HUES48 (cell line): Measurements from ENCODE around the gene STK32B.

ENCODE experiments used
- H3K27ac ChIP-seq: one replicate; pipeline ENCODE4 v1.7.0; 2013; ENCODE audit warnings: low read depth, low read length, inconsistent platforms
- H3K27me3 ChIP-seq: 2 replicates; pipeline ENCODE4 v1.6.1; 2013; ENCODE audit warnings: mild to moderate bottlenecking, low read length; ENCODE audit not compliant: control insufficient read depth, insufficient read depth
- H3K36me3 ChIP-seq: 2 replicates; pipeline ENCODE4 v1.6.1; 2013; ENCODE audit warnings: low read length; ENCODE audit not compliant: control insufficient read depth, insufficient read depth
- H3K4me1 ChIP-seq: 2 replicates; pipeline ENCODE4 v1.6.1; 2013; ENCODE audit warnings: mild to moderate bottlenecking, low read length; ENCODE audit not compliant: control insufficient read depth, insufficient read depth
- H3K4me3 ChIP-seq: 2 replicates; pipeline ENCODE4 v1.5.1; 2013; ENCODE audit warnings: mild to moderate bottlenecking, low read depth, low read length
- H3K9ac ChIP-seq: 2 replicates; pipeline ENCODE4 v1.6.1; 2013; ENCODE audit warnings: mild to moderate bottlenecking, low read depth, low read length, moderate library complexity
- H3K9me3 ChIP-seq: 2 replicates; pipeline ENCODE4 v1.6.1; 2013; ENCODE audit warnings: low read length; ENCODE audit not compliant: control insufficient read depth, insufficient read depth

STK32B gene

DNA sequence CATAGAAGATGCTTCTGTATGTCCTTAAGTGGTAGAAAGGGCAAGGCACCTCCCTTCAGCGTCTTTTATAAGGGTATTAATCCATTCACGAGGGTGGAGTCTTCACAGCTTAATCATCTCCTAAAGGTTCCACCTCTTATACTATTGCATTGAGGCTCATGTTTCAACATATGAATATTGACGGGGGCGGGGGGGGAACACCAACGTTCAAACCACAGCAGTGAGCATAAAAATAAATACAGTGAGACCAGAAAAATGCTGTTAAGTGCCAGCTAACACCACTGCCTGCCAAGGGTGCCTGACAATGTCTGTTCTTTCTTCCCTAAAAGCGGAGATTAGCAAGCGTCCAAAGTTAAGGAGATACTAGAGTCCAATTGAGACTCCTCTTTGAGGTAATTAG, 323.3 kb downstream of the STK32B start:
- no peak overlapping the region for H3K27ac ChIP-seq
- H3K9me3 ChIP-seq: no peaks in the 10 kb centered on the region
- no peaks in the 10 kb centered on the region for H3K4me1 ChIP-seq
- H3K27me3 ChIP-seq: no peaks in the 10 kb centered on the region
- H3K4me3 ChIP-seq: no peak overlapping the region
- no peaks in the 10 kb centered on the region for H3K36me3 ChIP-seq
- no peak overlapping the region for H3K9ac ChIP-seq

DNA sequence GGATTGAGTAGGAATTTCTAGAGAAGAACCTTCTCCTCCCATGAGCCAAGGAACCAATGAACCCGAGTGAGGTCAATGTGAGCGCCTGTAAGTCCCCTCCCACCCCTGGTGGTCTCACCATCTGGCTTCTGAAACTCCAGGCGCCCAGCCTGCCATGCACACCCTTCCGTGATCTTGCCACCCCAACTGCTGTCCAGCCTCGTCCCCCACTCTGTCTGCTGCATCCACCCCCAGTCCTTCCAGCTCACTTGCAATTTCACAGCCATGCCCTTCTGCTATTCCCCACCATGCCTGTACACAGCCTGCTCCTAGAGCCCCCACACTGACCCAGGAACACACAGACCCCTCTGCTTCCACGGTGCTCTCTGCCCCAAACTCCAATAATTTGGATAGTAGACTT, 323.7 kb downstream of the STK32B start:
- Histone ChIP-seq H3K27me3 (no peaks in the 10 kb centered on the region), H3K4me3 (no peak overlapping the region)

DNA sequence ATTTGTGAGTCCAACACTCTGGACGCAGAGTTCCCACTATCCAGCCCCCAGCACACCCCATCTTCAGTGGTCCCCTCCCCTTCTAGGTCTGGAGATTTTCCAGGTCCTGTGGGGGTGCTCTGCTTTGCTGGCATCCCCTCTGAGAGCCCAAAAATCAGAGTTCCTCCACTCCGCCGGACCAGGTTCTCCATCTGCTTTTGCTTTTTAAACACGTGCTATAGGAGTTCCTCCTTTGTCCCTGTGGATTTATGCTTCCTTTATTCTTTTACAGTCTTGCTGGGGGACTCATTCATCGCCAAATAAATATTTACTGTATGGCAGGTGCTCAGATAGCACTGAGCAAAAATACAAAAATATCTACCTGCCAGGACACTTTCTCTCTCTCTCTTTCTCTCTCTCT, 324.7 kb downstream of the STK32B start:
- H3K27ac ChIP-seq: no peak overlapping the region
- H3K9me3 ChIP-seq: no peaks in the 10 kb centered on the region
- H3K36me3 ChIP-seq: no peaks in the 10 kb centered on the region
- no peaks in the 10 kb centered on the region for H3K27me3 ChIP-seq
- no peaks in the 10 kb centered on the region for H3K4me1 ChIP-seq
- H3K9ac ChIP-seq: no peak overlapping the region
- no peak overlapping the region for H3K4me3 ChIP-seq

More for the DNA sequence above, 323.7 kb downstream of the STK32B start:
- H3K9ac ChIP-seq: no peak overlapping the region
- H3K27ac ChIP-seq: no peak overlapping the region
- H3K9me3 ChIP-seq: no peaks in the 10 kb centered on the region
- H3K4me1 ChIP-seq: no peaks in the 10 kb centered on the region
- no peaks in the 10 kb centered on the region for H3K36me3 ChIP-seq

DNA sequence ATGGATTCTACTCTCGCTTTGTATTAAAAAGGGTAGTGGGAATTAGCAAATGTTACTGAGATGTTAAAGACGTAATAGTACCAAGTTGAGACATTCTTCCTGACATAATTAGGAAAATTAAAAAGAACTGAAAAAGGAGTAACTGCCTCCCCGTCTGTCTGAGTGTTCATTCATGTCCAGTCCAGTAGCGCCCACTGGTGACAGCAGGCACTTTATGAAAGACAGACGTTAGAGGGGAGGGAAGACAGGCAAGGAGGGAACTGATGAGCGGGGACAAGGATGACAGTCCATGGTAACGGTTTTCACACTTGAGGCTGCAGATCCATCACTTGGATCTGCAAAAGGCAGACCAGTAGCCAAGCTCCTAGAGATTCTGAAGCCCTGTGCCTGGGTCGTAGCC, 326.7 kb downstream of the STK32B start:
- no peak overlapping the region for H3K27ac ChIP-seq
- H3K27me3 ChIP-seq: no peaks in the 10 kb centered on the region
- H3K9me3 ChIP-seq: no peaks in the 10 kb centered on the region
- H3K4me1 ChIP-seq: no peaks in the 10 kb centered on the region
- H3K36me3 ChIP-seq: no peaks in the 10 kb centered on the region
- no peak overlapping the region for H3K4me3 ChIP-seq
- no peak overlapping the region for H3K9ac ChIP-seq

DNA sequence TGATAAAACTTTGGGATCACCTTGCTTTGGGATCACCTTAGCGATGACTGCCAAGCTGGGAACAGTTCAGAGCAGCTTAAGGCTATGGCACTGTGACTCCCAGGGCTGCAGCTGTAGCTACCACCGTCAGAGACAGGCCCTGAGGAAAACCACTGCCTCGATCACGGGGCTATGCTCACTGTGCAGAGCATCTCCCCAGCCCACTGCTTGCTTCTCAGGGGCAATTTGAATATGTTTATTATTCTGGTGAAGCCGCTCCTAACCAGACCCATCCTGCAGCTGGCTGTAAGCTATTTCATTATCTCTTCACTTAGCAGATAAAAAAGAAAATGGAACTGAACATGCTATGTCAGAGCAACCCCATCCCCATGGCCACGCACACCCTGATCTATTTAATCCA, 328.6 kb downstream of the STK32B start:
- H3K36me3 ChIP-seq: no peaks in the 10 kb centered on the region
- no peaks in the 10 kb centered on the region for H3K4me1 ChIP-seq
- H3K27ac ChIP-seq: no peak overlapping the region
- no peak overlapping the region for H3K9ac ChIP-seq
- H3K9me3 ChIP-seq: no peaks in the 10 kb centered on the region
- H3K27me3 ChIP-seq: no peaks in the 10 kb centered on the region
- H3K4me3 ChIP-seq: no peak overlapping the region

DNA sequence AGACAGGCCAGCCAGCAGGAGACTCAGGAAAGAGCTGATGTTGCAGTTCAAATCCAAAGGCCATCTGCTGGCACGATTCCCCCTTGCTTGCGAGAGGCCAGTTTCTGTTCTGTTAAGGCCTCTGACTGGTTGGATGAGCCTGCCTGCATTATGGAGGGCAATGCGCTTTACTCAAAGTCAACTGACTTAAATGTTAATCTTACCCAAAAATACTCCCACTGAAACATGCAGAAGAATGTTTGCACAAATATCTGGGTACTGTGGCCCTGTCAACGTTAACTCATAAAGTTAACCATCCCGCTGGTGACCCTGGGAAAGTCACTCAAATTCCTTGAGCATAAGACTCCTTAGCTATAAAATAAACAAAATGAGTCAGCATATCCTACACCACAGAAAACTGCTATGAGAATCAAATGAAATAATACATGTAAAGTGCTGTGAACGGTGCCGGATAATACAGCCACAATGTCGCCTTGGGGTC, 330.7 kb downstream of the STK32B start:
- no peak overlapping the region for H3K4me3 ChIP-seq
- no peak overlapping the region for H3K27ac ChIP-seq
- H3K27me3 ChIP-seq: no peaks in the 10 kb centered on the region
- no peaks in the 10 kb centered on the region for H3K4me1 ChIP-seq
- no peaks in the 10 kb centered on the region for H3K9me3 ChIP-seq
- no peak overlapping the region for H3K9ac ChIP-seq
- H3K36me3 ChIP-seq: no peaks in the 10 kb centered on the region

DNA sequence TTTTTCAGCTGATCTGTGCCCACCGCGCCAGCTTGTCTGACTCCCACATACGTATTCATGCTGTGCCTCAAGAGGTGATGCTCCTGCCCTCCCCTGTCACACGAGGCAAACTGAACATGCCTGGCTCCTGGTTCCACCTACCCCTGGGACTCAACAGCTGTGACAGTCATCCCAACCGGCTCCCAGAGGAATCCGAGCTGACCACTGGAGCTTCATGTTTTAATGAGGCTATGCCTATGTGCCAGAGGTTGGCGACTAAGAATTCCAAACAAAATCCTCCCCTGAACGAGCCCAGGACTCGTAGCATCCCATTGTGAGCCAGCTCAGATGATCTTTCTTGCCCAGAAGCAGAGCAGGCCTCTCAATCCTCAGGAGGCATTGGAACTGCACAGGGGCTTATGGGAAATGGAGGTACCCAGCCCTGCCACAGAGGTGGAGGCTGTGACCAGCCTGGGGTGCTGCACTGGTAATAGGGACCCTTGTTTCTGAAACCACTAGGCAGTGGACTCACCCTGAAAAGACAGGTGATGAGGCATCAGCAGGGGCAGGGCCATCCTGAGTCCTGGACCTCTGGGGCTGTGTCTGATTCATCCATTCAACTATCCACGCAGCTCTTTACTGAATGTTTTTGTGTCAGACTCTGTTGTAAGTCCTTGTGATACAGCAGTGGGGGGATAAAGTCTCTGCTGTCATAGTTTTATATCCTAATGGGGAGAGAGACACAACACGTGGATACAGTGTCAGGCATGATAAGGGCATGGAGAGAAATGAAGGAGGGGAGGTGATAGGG, 332.1 kb downstream of the STK32B start:
- Histone ChIP-seq H3K9ac (no peak overlapping the region), H3K27ac (no peak overlapping the region), H3K4me1 (no peaks in the 10 kb centered on the region), H3K4me3 (no peak overlapping the region), H3K9me3 (no peaks in the 10 kb centered on the region), H3K27me3 (no peaks in the 10 kb centered on the region), H3K36me3 (no peaks in the 10 kb centered on the region)

DNA sequence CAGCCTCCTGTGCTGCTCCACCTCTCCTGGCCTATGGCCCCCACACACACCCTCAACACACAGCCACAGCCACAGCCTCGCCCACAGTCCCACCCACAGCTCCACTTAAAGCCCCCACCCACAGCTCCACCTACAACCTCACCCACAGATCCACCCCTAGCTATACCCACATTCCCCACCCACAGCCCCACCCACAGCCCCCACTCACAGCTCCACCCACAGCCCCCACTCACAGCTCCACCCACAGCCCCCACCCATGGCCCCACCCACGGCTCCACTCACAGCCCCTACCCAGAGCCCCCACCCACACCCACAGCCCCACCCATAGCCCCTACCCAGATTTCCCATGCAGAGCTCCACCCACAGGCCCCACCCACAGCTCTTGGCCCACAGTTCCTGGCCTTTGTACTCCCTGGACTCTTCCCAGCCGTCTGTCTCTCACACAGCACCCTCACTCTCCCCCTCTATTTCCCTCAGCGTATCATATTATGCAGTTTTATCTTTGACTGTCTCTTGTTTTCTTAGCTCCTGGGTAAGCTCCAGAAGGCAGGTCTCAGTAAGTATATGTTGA, 334.5 kb downstream of the STK32B start:
- no peaks in the 10 kb centered on the region for H3K9me3 ChIP-seq
- H3K4me3 ChIP-seq: no peak overlapping the region
- H3K9ac ChIP-seq: no peak overlapping the region
- no peaks in the 10 kb centered on the region for H3K4me1 ChIP-seq
- no peak overlapping the region for H3K27ac ChIP-seq
- no peaks in the 10 kb centered on the region for H3K27me3 ChIP-seq
- H3K36me3 ChIP-seq: no peaks in the 10 kb centered on the region

DNA sequence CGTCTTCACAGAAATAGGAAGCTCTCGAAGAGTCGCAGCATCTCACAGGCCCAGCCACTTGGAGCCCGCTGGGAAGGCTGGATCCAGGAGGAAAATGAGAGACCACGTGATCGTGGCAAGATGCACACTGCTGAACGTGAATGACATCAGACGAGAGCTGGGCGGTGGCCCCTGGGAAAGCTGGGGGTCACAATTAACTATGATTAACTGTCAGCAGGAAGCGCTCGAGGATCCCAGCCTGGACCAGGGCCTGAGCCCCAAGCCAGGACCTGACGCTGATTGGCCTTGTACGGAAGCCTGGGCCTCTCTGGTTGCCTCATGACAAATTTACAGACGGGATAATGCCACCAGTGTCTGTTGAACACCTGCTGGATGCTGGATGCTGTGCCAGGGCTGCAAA, 335.6 kb downstream of the STK32B start:
- no peaks in the 10 kb centered on the region for H3K27me3 ChIP-seq
- H3K36me3 ChIP-seq: no peaks in the 10 kb centered on the region
- H3K27ac ChIP-seq: no peak overlapping the region

DNA sequence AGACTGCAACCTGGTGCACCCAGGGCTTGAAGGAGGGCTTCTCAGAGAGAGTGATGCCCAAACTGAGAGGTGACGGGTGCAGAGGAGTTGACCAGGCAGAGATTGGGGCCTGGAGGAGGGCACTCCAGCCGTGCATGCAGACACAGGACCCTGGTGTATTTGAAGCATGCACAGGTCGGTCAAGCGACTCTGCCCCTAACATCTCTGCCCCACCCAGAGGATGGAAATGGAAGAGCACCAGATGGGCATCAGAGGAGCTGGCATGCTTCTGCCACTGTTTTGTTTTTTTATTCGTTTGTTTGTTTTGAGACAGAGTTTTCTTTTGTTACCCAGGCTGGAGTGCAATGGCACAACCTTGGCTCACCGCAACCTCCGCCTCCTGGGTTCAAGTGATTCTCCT, 336.2 kb downstream of the STK32B start:
- H3K27ac ChIP-seq: no peak overlapping the region
- H3K4me3 ChIP-seq: no peak overlapping the region
- no peaks in the 10 kb centered on the region for H3K27me3 ChIP-seq
- no peaks in the 10 kb centered on the region for H3K36me3 ChIP-seq
- H3K9ac ChIP-seq: no peak overlapping the region
- no peaks in the 10 kb centered on the region for H3K4me1 ChIP-seq
- H3K9me3 ChIP-seq: peaks cover under 1% of the 10 kb centered on the region; the same call in 1 of the 2 replicates

More for the DNA sequence above, 335.6 kb downstream of the STK32B start:
- Histone ChIP-seq H3K9ac (no peak overlapping the region), H3K4me1 (no peaks in the 10 kb centered on the region), H3K9me3 (no peaks in the 10 kb centered on the region), H3K4me3 (no peak overlapping the region)

DNA sequence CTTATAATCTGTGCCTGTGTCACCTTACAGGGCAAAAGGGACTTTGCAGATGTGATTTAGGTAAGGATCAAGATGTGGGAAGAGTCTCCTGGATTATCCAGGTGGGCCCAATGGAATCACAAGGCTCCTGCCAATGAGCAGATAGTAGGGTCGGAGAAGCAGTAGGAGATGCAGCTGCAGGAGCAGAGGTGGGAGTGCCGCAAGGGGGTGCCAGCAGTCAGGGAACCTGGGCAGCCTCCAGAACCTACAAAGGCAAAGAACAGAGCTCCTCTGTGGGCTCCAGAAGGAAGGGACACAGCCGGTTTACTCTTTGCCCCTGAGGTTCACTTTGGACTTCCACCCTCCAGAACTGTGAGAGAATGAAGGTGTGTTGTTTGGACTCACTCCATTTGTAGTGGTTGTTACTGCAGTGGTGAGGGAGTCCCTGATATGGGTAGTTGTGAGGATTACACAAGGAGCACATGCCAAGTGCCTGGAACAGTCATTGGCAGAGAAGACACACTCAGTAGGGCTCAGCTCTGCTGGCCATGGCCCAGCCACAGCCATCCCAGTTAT, 338.6 kb downstream of the STK32B start:
- no peak overlapping the region for H3K9ac ChIP-seq
- H3K36me3 ChIP-seq: no peaks in the 10 kb centered on the region
- H3K27me3 ChIP-seq: no peaks in the 10 kb centered on the region; the same call in 1 of the 2 replicates
- no peak overlapping the region for H3K27ac ChIP-seq
- no peak overlapping the region for H3K4me3 ChIP-seq
- H3K9me3 ChIP-seq: peaks cover 7% of the 10 kb centered on the region; the same call in 1 of the 2 replicates
- H3K4me1 ChIP-seq: no peaks in the 10 kb centered on the region
